Trophoblast cell (in vitro differentiated cells and primary cell): ENCODE data around the gene TRIM9.

Experiments used
- DNase-seq, 2 donors: peaks; one replicate each; pipeline ENCODE4 v3.0.0-alpha.2; 2016
- H2AFZ ChIP-seq: 2 replicates; pipeline ENCODE4 v1.6.1; 2013; ENCODE audit warnings: low read length, moderate library complexity, mild to moderate bottlenecking; ENCODE audit not compliant: insufficient read depth, poor library complexity
- H2AK5ac ChIP-seq: 2 replicates; pipeline ENCODE4 v1.6.1; 2013; ENCODE audit warnings: mild to moderate bottlenecking, low read length
- H2BK120ac ChIP-seq: 2 replicates; pipeline ENCODE4 v1.6.1; 2013; ENCODE audit warnings: low read length, mild to moderate bottlenecking, moderate library complexity; ENCODE audit not compliant: insufficient read depth, poor library complexity
- H2BK12ac ChIP-seq: 2 replicates; pipeline ENCODE4 v1.6.1; 2013; ENCODE audit warnings: mild to moderate bottlenecking, low read length, moderate library complexity
- H2BK5ac ChIP-seq: 2 replicates; pipeline ENCODE4 v1.6.1; 2013; ENCODE audit warnings: low read length, low read depth, moderate library complexity, mild to moderate bottlenecking; ENCODE audit not compliant: poor library complexity
- H3K14ac ChIP-seq: 2 replicates; pipeline ENCODE4 v1.6.1; 2013; ENCODE audit warnings: mild to moderate bottlenecking, low read length
- H3K18ac ChIP-seq: 2 replicates; pipeline ENCODE4 v1.6.1; 2013; ENCODE audit warnings: mild to moderate bottlenecking, low read length
- H3K23ac ChIP-seq: 2 replicates; pipeline ENCODE4 v1.6.1; 2013; ENCODE audit warnings: low read length
- H3K27ac ChIP-seq: 2 replicates; pipeline ENCODE4 v1.5.1; 2013; ENCODE audit warnings: low read depth, mild to moderate bottlenecking, inconsistent platforms, low read length, moderate library complexity
- H3K27me3 ChIP-seq: 2 replicates; pipeline ENCODE4 v1.6.1; 2013; ENCODE audit warnings: inconsistent platforms, mild to moderate bottlenecking, low read length, moderate library complexity; ENCODE audit not compliant: insufficient read depth
- H3K36me3 ChIP-seq, 2 experiments: 1 replicate in 1 of 2; 2 replicates in 1 of 2; pipeline ENCODE4 v1.6.1; 2013; ENCODE audit warnings: low read length in 2 of 2, mild to moderate bottlenecking in 2 of 2, moderate library complexity in 1 of 2; ENCODE audit not compliant: insufficient read depth in 2 of 2, control insufficient read depth in 1 of 2
- H3K4ac ChIP-seq: 2 replicates; pipeline ENCODE4 v1.6.1; 2013; ENCODE audit warnings: low read depth, mild to moderate bottlenecking, low read length, moderate library complexity
- H3K4me1 ChIP-seq, 2 experiments: 1 replicate in 1 of 2; 2 replicates in 1 of 2; pipeline ENCODE4 v1.6.1; 2013; ENCODE audit warnings: low read length in 2 of 2, mild to moderate bottlenecking in 2 of 2, moderate library complexity in 1 of 2; ENCODE audit not compliant: insufficient read depth in 2 of 2, control insufficient read depth in 1 of 2
- H3K4me2 ChIP-seq: 2 replicates; pipeline ENCODE4 v1.6.1; 2013; ENCODE audit warnings: inconsistent platforms, mild to moderate bottlenecking, low read length, moderate library complexity
- H3K4me3 ChIP-seq: 2 replicates; pipeline ENCODE4 v1.5.1; 2013; ENCODE audit warnings: mild to moderate bottlenecking, low read depth, low read length, inconsistent platforms
- H3K79me1 ChIP-seq: one replicate; pipeline ENCODE4 v1.6.1; 2013; ENCODE audit warnings: low read length
- H3K79me2 ChIP-seq: 2 replicates; pipeline ENCODE4 v1.6.1; 2013; ENCODE audit warnings: low read length, mild to moderate bottlenecking; ENCODE audit not compliant: control insufficient read depth, insufficient read depth, poor library complexity
- H3K9ac ChIP-seq: 2 replicates; pipeline ENCODE4 v1.6.1; 2013; ENCODE audit warnings: mild to moderate bottlenecking, low read length
- H3K9me3 ChIP-seq: 2 replicates; pipeline ENCODE4 v1.6.1; 2013; ENCODE audit warnings: low read depth, mild to moderate bottlenecking, control low read depth, inconsistent platforms, low read length; ENCODE audit not compliant: insufficient read depth
- H4K12ac ChIP-seq: 2 replicates; pipeline ENCODE4 v1.6.1; 2013; ENCODE audit warnings: low read depth, mild to moderate bottlenecking, low read length, moderate library complexity
- H4K8ac ChIP-seq: 2 replicates; pipeline ENCODE4 v1.6.1; 2013; ENCODE audit warnings: low read depth, mild to moderate bottlenecking, low read length, moderate library complexity
- H4K91ac ChIP-seq: one replicate; pipeline ENCODE4 v1.6.1; 2013; ENCODE audit warnings: low read depth, mild to moderate bottlenecking, low read length, moderate library complexity
- WGBS: extraction: QIAGEN DNeasy Blood & Tissue Kit; methylation state at CpG from one replicate; pipeline ENCODE4 v1.1.7; 2013; ENCODE audit warnings: missing lambda C conversion rate; ENCODE audit not compliant: insufficient read length, insufficient coverage; ENCODE audit errors: extremely low coverage; 5-methylcytosine and 5-hydroxymethylcytosine counted together

The TRIM9 gene

DNA sequence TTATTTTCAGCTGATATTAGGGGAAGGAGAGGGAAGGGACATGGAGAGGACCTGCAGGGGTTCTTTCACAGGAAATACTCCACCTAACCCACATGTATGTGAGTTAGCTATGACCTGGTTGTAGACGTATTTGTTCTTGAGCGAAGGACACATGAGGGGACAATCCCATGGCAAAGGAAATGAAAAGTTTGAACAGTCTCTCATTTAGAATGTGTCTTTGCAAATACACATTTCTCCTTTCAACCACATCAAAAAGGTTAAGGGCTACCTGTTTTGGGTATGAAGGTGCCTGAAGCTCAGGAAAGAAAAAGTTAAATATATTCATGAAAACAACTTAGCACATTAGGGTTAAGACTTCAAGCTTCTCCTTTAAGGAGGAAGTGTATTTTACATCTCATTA lies 158.0 kb downstream of the TRIM9 start:
- Histone ChIP-seq H3K9me3 (no peaks in the 10 kb centered on the region), H3K27ac (no peak overlapping the region), H2AFZ (no peak overlapping the region), H3K9ac (no peak overlapping the region), H3K4me1 (no peaks in the 10 kb centered on the region), H3K79me2 (no peaks in the 10 kb centered on the region), H2AK5ac (no peak overlapping the region), H3K4me2 (no peak overlapping the region), H3K4ac (no peak overlapping the region), H3K36me3 (no peaks in the 10 kb centered on the region), H3K18ac (no peak overlapping the region), H4K12ac (no peak overlapping the region), H3K79me1 (no peaks in the 10 kb centered on the region), H2BK120ac (no peak overlapping the region), H3K27me3 (no peaks in the 10 kb centered on the region), H4K8ac (no peak overlapping the region), H3K14ac (no peak overlapping the region), H3K23ac (no peak overlapping the region), H3K4me3 (no peak overlapping the region), H2BK12ac (no peak overlapping the region), H4K91ac (no peak overlapping the region), H2BK5ac (no peak overlapping the region)
- WGBS: no CpG with 5 or more reads among the region's 2 CpGs
- no peak for DNase-seq

DNA sequence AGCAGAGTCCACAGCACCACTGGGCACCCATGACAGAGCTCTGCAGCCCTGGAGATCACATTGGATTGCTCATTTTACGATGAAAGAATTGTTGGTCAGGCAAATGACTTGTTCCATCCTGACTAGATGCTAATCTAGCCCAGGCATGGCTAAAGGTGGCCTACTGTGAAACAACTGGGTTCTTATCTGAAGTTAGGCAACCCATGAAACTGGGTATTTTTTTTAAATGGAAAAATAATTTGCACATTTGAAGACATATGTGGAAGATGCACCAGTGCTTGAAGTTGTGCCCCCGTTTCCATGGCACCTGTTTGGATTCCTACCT lies 158.9 kb downstream of the TRIM9 start:
- H3K27ac ChIP-seq: no peak overlapping the region
- H2BK120ac ChIP-seq: no peak overlapping the region
- H3K14ac ChIP-seq: no peak overlapping the region
- no peak overlapping the region for H2BK12ac ChIP-seq
- no peaks in the 10 kb centered on the region for H3K79me2 ChIP-seq
- H3K9me3 ChIP-seq: no peaks in the 10 kb centered on the region
- no peaks in the 10 kb centered on the region for H3K27me3 ChIP-seq
- no peaks in the 10 kb centered on the region for H3K36me3 ChIP-seq
- H3K4me2 ChIP-seq: no peak overlapping the region
- H3K79me1 ChIP-seq: no peaks in the 10 kb centered on the region
- no peak overlapping the region for H4K12ac ChIP-seq
- H3K4ac ChIP-seq: no peak overlapping the region
- no peak overlapping the region for H2AFZ ChIP-seq
- no peak overlapping the region for H2BK5ac ChIP-seq
- no CpG with 5 or more reads among the region's 2 CpGs for WGBS
- no peak overlapping the region for H4K91ac ChIP-seq
- H3K4me3 ChIP-seq: no peak overlapping the region
- no peak overlapping the region for H4K8ac ChIP-seq
- no peak overlapping the region for H3K23ac ChIP-seq
- DNase-seq: no peak
- no peaks in the 10 kb centered on the region for H3K4me1 ChIP-seq
- no peak overlapping the region for H2AK5ac ChIP-seq
- H3K9ac ChIP-seq: no peak overlapping the region
- H3K18ac ChIP-seq: no peak overlapping the region

DNA sequence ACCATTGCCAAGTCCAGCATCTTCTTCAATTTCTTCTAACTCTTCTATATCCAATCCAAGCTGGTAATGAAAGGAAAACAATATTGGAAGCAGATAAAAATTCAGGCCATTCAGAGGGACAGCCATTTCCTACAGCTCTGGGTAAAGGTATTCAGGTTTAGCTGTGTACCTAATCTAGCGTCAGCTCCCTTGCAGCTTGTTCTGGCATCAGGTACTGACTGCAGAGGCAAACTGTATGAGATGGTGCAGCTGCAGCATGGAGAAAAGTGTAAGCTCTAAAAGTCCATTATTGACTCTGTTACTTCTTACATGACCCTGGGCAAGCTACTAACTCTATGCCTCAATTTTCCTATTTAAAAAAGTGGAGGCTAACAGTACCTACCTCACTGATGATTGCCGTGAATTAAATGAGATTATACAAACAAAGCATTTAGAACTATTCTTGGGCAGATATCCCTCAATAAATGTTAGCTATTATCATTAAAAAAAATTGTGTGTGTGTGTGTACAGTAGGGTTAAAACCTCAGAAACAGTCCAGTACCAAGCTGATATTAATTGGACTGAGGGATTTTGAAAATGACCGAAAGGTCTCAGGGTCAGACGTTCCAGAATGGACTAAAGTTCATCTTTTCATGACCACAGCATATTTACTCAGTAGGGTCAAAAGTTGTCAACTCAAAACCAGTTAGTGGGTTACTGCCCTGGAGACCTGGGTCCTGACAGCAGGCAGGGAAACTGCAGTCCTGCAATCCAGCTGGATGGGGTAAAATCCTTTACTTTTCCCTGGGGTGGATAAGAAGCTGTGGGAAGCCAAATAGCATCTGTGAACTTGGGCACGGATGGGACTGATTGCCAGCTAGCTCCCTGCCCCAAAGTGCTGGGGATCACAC lies 159.5 kb downstream of the TRIM9 start:
- Histone ChIP-seq H4K8ac (no peak overlapping the region), H2AK5ac (no peak overlapping the region), H3K9ac (no peak overlapping the region), H3K4me1 (no peaks in the 10 kb centered on the region), H2BK12ac (no peak overlapping the region), H2BK5ac (no peak overlapping the region), H3K4ac (no peak overlapping the region), H2BK120ac (no peak overlapping the region), H3K79me1 (no peaks in the 10 kb centered on the region), H3K4me2 (no peak overlapping the region), H3K27me3 (no peaks in the 10 kb centered on the region), H3K14ac (no peak overlapping the region), H2AFZ (no peak overlapping the region), H4K91ac (no peak overlapping the region), H3K23ac (no peak overlapping the region), H3K4me3 (no peak overlapping the region), H3K79me2 (no peaks in the 10 kb centered on the region), H3K18ac (no peak overlapping the region), H4K12ac (no peak overlapping the region), H3K36me3 (no peaks in the 10 kb centered on the region), H3K9me3 (no peaks in the 10 kb centered on the region), H3K27ac (no peak overlapping the region)
- WGBS: no CpG with 5 or more reads among the region's 5 CpGs
- no peak for DNase-seq

DNA sequence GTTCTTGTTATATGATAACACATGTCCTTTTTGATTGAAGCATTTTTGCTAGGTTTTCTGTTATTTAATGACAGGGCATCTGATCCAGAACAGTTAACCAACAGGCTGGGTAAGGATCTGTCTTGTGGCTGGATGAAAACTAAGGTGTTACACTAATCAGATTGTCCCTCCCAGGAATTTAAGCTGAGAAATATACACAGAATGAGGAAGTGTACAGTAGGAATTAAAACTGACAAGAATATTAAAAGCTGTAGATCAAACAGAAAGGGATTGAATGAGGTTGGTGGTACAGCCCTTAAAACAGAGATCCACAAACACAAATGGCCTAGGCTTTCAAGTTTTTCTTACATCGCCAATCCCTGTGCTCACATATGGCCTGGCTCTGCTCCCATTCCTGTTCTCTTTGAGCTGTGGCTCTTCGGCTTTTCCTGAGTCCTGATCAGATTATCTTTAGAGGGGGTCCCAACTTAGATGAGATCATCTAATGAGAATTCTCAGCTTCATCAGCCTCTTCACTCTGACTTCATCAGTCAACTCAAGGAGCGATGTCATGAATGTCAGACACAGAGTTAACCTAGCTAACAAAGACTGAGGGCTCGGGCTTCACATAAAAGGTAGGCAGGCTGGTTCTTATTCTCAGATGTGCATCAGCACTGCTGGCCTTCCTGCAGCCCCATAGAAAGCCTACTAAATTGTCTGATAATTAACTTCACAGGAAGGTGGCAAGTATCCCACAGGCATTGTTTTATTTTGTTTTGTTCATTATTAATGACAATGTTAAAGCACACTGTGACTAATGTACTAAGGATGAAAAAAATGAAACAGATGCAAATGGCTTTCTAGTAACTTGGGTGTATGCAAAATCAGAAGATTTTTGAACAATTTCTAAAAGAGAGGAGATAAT lies 162.1 kb downstream of the TRIM9 start:
- no peak overlapping the region for H3K4ac ChIP-seq
- H3K27me3 ChIP-seq: no peaks in the 10 kb centered on the region
- H2AFZ ChIP-seq: no peak overlapping the region
- no peaks in the 10 kb centered on the region for H3K79me1 ChIP-seq
- no peak overlapping the region for H4K12ac ChIP-seq
- no peak overlapping the region for H2BK12ac ChIP-seq
- no peaks in the 10 kb centered on the region for H3K4me1 ChIP-seq
- no peaks in the 10 kb centered on the region for H3K79me2 ChIP-seq
- H3K23ac ChIP-seq: no peak overlapping the region
- DNase-seq: peak in 1 of 2 donors; percentile 43
- no peak overlapping the region for H4K91ac ChIP-seq
- WGBS: no CpG with 5 or more reads among the region's 4 CpGs
- no peak overlapping the region for H2BK120ac ChIP-seq
- no peaks in the 10 kb centered on the region for H3K9me3 ChIP-seq
- H3K18ac ChIP-seq: no peak overlapping the region
- no peak overlapping the region for H4K8ac ChIP-seq
- H3K27ac ChIP-seq: no peak overlapping the region
- no peak overlapping the region for H2AK5ac ChIP-seq
- no peak overlapping the region for H3K4me3 ChIP-seq
- H2BK5ac ChIP-seq: no peak overlapping the region
- H3K36me3 ChIP-seq: no peaks in the 10 kb centered on the region
- H3K4me2 ChIP-seq: no peak overlapping the region
- H3K9ac ChIP-seq: no peak overlapping the region
- no peak overlapping the region for H3K14ac ChIP-seq
